Adrenal gland (tissue), 12 donors: ENCODE measurements around the gene LAMA5. TPM values are rescaled to one million over a fixed set of nuclear protein-coding genes. Genes with fewer than 3 reads are reported as not detected.

Source experiments
- DNase-seq, 7 donors: peaks; one replicate each; pipeline ENCODE4 v3.0.0-alpha.2; 2019 to 2020
- H3K27ac ChIP-seq, 5 donors: fragments of 200-600 bp; sonication (generic) in 4 of 5; 1 replicate in 3 of 5; 2 replicates in 2 of 5; pipeline versions ENCODE4 v1.5.1 to v1.8.0; 2016 to 2020; ENCODE audit warnings: mild to moderate bottlenecking in 1 of 5
- H3K27me3 ChIP-seq: fragments of 200-600 bp; 2 replicates; pipeline ENCODE4 v1.8.0; 2021
- H3K36me3 ChIP-seq, 2 donors: fragments of 200-600 bp; replicated peaks in 1 of 2; 1 replicate in 1 of 2; 2 replicates in 1 of 2; pipeline versions ENCODE4 v1.5.1 to v1.8.0; 2018 to 2022
- H3K4me1 ChIP-seq, 2 donors: fragments of 200-600 bp; replicated peaks in 1 of 2; 1 replicate in 1 of 2; 2 replicates in 1 of 2; pipeline versions ENCODE4 v1.5.1 to v1.8.0; 2018 to 2021
- H3K4me3 ChIP-seq, 4 donors: fragments of 200-600 bp; sonication (generic) in 3 of 4; one replicate each; pipeline ENCODE4 v1.5.1; 2016 to 2018
- H3K9me3 ChIP-seq, 3 donors: fragments of 200-600 bp; sonication (generic) in 1 of 3; replicated peaks in 1 of 3; 1 replicate in 2 of 3; 2 replicates in 1 of 3; pipeline versions ENCODE4 v1.5.1 to v1.8.0; 2016 to 2021
- CTCF ChIP-seq, 6 experiments: fragments of 450-650 bp in 4 of 6; fragments of 200-600 bp in 2 of 6; sonication (generic) in 1 of 6; IDR thresholded peaks; 1 replicate in 5 of 6; 2 replicates in 1 of 6; pipeline versions ENCODE4 v1.5.1 to v1.8.0; 2016 to 2021; ENCODE audit warnings: antibody characterized with exemption in 6 of 6, mild to moderate bottlenecking in 2 of 6, moderate library complexity in 1 of 6
- POLR2A ChIP-seq, 2 donors: fragments of 450-650 bp; IDR thresholded peaks; one replicate each; pipeline ENCODE4 v1.6.1; 2017; ENCODE audit warnings: antibody characterized with exemption in 2 of 2, mild to moderate bottlenecking in 2 of 2, moderate library complexity in 1 of 2
- WGBS, 4 donors: extraction: QIAGEN DNeasy Blood & Tissue Kit in 2 of 4; methylation state at CpG; one replicate each; pipeline versions ENCODE4 v1.1.5 to v1.1.7; 2013 to 2017; 5-methylcytosine and 5-hydroxymethylcytosine counted together
- intact Hi-C, 2 donors: fragments of 100-400 bp; cut with DNase I; formaldehyde crosslinking; loops; one replicate each; pipeline versions ENCODE4 v1.14.1 to v1.15.0; 2022 to 2023
- polyA plus RNA-seq, 3 donors: library from polyadenylated mRNA; stranded (reverse); fragments of 200-250 nt in 2 of 3; fragments of 350-450 nt in 1 of 3; fragmentation: Illumina TruSeq in 1 of 3; extraction: RNeasy Lipid Tissue Mini Kit (QIAGEN cat#74804) in 1 of 3; gene quantifications; one replicate each; pipeline ENCODE4 v1.2.3, GENCODE V29; 2013 to 2014
- total RNA-seq, 9 donors: library from RNA; depleted of rRNA in 4 of 9; stranded (reverse); fragments of >200 nt in 4 of 9; fragments of 120-200 nt in 1 of 9; fragmentation: NEBNext Ultra II Directional in 1 of 9; extraction: Animal tissue kit (Norgen Biotek cat#: 25700) in 1 of 9; gene quantifications; one replicate each; pipeline versions ENCODE4 v1.1.0 to v1.2.4, GENCODE V29; 2013 to 2023
- donor health status: healthy with polysubstance abuse.
- donor health status: Bipolar disorder and iron deficiency.
- donor health status: DM: yes; HTN: yes; CAD: no.
- donor health status: DM: no; HTN: no; CAD: no.
- donor health status: DM: no; HTN: no; CAD: no.
- donor health status: DM: yes; HTN: yes; CAD: no.

LAMA5 gene
- total and polyA plus RNA-seq, 12 donors, result 2.0 to 537 (median 100) TPM

DNA sequence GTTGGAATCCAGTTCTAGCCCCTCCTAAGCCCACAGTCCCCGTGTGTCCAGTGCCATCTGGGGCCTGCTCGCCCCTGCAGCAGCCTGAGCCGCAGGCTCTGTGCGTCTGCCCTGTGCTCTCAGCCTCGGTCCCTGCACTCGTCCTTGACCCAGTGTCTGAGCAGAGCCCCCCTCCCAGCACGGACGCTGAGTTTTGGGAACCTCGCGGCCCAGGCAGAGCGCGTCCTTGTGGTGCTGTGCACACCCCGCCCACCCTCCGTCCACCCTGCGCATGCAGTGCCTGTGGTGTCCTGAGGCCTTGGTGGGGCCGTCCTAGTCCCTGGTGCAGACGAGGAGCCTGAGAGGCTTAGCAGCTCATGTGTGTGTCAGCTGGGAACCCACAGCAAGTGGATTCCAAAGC lies 97.2 kb downstream of the LAMA5 start:
- intact Hi-C loops, result no loop called here
- 43 to 74% (median 47%) methylated on average over 1 to 17 of the region's 17 CpGs for WGBS, 4 donors
- Histone ChIP-seq H3K36me3 (peaks cover 0 to 31% of the 10 kb centered on the region in 2 donors), H3K9me3 (no peaks in the 10 kb centered on the region), H3K4me1 (peaks cover 0 to 14% of the 10 kb centered on the region in 2 donors), H3K27ac (peak overlapping the region in 1 of 5 donors; percentile 30), H3K4me3 (no peak overlapping the region), H3K27me3 (no peaks in the 10 kb centered on the region)
- TF ChIP-seq POLR2A (IDR thresholded peaks at IDR 0.05), result peak in 1 of 2 donors; percentile 20
- TF ChIP-seq CTCF (IDR thresholded peaks at IDR 0.05), result peak in 5 of 6 experiments; percentile 16 to 57 (median 39)
- peak; percentile 52 to 87 (median 81) for DNase-seq

- intact Hi-C loops, result no loop called here
- no peaks in the 10 kb centered on the region for H3K27me3 ChIP-seq
- H3K36me3 ChIP-seq, result peaks cover 0 to 36% of the 10 kb centered on the region in 2 donors
- DNase-seq, result no peak
- TF ChIP-seq POLR2A (IDR thresholded peaks at IDR 0.05) (no peak), CTCF (IDR thresholded peaks at IDR 0.05) (no peak)
- H3K4me3 ChIP-seq, result no peak overlapping the region
- peak overlapping the region in 1 of 5 donors; percentile 30 for H3K27ac ChIP-seq
- peaks cover 0 to 14% of the 10 kb centered on the region in 2 donors for H3K4me1 ChIP-seq
- no peaks in the 10 kb centered on the region for H3K9me3 ChIP-seq
- WGBS, 4 donors, result 74 to 79% (median 75%) methylated on average over 12 to 14 of the region's 14 CpGs
Measured at GRCh38 chr20:62269378-62269777, 97.7 kb downstream of the LAMA5 start.

GRCh38 chr20:62268228-62268900 lies 98.7 kb downstream of the LAMA5 start:
- H3K4me3 ChIP-seq, result no peak overlapping the region

GRCh38 chr20:62267543-62267942 lies 99.6 kb downstream of the LAMA5 start:
- Histone ChIP-seq H3K9me3 (no peaks in the 10 kb centered on the region), H3K27ac (peak overlapping the region in 2 of 5 donors; percentile 43 to 53), H3K36me3 (peaks cover 0 to 39% of the 10 kb centered on the region in 2 donors), H3K4me3 (no peak overlapping the region), H3K4me1 (peaks cover 0 to 14% of the 10 kb centered on the region in 2 donors), H3K27me3 (no peaks in the 10 kb centered on the region)
- DNase-seq, result peak; percentile 63 to 89 (median 81)
- intact Hi-C loops, result no loop called here
- no peak for TF ChIP-seq CTCF (IDR thresholded peaks at IDR 0.05)
- peak in 1 of 2 donors; percentile 38 for TF ChIP-seq POLR2A (IDR thresholded peaks at IDR 0.05)
- WGBS, 4 donors, result 48 to 61% (median 53%) methylated on average over 10 of the region's 10 CpGs

More at GRCh38 chr20:62268228-62268900, 98.7 kb downstream of the LAMA5 start:
- H3K9me3 ChIP-seq, result no peaks in the 10 kb centered on the region
- DNase-seq, result no peak
- H3K27ac ChIP-seq, result no peak overlapping the region
- intact Hi-C loops, result no loop called here
- TF ChIP-seq POLR2A (IDR thresholded peaks at IDR 0.05), result no peak
- no peak for TF ChIP-seq CTCF (IDR thresholded peaks at IDR 0.05)
- H3K4me1 ChIP-seq, result peaks cover 0 to 14% of the 10 kb centered on the region in 2 donors
- no peaks in the 10 kb centered on the region for H3K27me3 ChIP-seq
- 80 to 90% (median 83%) methylated on average over 7 of the region's 7 CpGs for WGBS, 4 donors
- peaks cover 0 to 39% of the 10 kb centered on the region in 2 donors for H3K36me3 ChIP-seq
